NCI-H524 treated with DMSO at 0.1 percent for 48 hours (cell line): ENCODE data around the gene CTCFL.

Source experiments
- DNase-seq: peaks from one replicate; lab custom pipeline; 2025; lab: John Stamatoyannopoulos, UW

The CTCFL gene

DNA sequence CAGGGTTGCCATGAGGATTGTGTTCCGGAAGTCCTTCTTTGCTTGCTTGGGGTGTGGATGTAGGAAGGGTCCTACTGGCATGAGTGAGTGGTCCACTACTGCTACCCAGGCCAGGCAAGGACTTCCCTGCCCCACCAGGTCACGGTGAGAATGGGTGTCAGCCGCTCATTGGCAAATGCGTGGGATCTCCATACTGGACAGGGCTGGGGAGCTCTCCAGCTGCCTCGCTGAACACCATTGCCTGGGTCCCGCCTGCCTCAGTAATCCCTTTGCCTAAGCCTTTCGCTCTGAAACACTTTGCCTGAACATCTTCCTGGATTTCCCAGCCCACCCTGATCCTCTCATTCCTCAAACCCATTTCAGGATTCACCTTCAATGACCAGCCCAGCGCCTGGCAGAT is 59.5 kb downstream of the CTCFL start:
- DNase-seq = no peak

DNA sequence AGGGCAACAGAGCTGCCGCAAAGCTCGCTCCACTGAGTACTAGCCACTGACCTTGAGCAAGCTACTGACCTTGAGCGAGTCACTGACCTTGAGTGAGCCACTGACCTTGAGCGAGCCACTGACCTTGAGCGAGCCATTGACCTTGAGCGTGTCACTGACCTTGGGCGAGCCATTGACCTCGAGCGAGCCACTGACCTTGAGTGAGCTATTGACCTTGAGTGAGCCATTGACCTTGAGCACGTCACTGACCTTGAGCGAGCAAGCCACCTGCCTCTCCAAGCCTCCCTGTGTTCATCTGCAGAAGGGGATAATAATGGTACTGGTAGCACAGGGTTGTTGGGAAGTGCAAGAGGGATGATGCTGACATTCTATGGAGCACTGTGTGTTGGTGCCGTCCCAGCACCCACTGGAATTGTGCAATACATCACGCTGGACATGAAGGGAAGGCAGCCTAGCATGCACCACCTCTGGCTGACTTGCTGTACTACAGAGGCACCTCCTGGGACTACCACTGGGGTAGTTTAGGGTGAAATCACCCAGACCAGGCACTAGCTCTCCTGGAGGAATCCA is 60.2 kb downstream of the CTCFL start:
- no peak for DNase-seq

DNA sequence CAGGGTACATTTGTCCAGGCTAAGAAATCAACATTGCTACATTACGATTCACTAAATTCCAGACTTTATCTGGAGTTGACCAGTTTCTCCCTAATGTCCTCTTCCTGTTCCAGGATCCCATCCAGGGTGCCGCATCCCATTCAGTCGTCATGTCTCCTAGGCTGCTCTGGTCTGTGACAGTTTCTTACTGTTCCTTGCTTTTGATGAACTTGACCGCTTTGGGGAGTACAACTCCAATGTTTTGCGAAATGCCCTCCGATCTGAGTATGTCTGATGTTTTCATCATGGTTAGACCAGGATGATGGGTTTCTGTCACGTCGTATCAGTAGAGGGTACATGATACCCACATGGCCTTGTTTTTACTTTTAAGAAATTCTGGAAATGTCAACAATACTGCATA is 62.2 kb downstream of the CTCFL start:
- no peak for DNase-seq

DNA sequence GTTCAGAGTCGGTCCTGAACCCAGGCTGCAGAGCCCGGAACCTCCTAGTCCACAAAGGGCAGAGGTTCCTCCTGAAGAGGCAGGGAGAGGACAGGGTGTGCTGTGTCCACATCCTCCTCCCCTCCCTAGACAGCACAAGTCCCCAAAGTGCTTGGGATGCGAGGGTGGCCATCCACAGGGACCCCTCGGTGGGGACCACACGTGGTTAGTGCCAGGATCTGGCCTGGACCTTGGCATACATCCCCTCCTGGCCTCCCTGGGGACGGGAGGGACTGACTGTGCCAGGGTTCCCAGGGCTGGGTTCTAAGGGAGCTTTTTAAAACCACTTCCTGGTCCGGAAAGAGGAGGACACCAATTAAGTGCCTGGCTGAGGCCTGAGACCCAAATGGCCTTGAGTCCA is 63.2 kb downstream of the CTCFL start:
- no peak for DNase-seq

DNA sequence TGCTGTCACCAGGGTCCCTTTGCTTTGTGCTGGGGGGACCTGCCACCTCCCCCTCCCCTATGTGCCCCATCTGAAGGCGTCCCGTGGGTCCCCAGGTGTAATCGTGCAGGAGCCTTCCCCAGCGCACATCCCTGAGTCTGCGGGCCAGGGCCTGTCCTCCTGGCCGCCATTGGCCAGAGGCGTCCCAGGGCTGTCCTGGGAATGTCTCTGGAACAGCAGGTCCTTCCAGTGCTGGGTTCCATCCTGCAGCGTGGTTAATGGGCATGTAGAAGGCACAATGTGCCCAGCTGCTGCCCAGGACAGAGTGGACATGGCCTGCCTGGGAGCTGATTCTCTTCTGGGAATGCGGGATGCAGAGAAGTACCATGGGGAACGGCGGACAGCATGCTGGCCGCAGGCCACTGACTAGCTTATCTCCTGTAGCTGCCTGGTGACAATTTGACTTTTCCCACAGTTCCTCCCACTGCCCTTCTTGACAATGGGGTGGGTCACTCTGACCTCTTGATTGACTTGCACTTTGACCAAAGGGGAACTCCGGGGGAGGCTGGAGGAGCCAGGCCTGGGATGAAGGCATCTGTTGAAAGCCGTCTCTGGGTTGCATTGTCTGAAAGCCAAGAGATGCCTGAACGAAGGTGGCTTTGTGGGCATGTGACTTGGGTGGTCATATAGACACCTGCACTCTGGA is 64.0 kb downstream of the CTCFL start:
- DNase-seq = no peak

DNA sequence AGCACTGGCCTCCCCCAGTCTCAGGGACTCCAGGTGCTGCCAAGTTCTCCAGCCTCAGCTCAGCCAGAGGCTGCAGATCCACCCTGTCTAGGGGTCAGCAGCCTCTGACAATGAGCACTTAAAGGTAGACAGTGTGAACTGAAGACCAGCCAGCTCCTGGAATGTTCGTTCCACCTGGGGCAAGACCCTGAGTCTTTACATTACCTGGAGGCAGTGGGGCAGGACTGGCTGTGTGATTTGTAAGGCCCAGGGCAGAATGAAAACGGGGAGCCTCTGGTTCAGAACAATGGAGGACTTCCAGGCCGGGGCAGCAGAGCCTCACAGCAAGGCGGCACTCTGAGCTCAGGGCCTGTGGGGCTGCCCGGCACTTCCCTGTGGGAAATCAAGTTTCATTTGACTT is 65.0 kb downstream of the CTCFL start:
- no peak for DNase-seq

DNA sequence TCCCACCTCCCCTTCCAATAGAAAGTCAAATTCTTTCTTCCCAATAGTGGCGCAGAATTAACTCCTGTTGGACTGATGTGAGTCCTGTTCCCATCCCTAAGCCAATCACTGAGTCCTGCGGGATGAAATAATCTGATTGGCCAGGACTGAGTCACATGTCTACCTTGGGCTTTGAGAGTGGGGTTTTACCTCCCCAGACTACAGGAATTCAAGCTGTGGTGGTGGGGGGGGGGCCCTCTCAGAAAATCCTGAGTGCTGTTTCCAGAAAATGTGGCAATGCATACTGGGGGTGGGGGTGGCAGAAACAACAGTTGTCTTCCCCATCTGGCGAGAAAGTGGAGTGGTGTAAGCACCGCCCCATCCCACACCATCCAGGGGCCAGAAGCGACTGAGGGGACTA is 65.7 kb downstream of the CTCFL start:
- DNase-seq = peak; percentile 70

DNA sequence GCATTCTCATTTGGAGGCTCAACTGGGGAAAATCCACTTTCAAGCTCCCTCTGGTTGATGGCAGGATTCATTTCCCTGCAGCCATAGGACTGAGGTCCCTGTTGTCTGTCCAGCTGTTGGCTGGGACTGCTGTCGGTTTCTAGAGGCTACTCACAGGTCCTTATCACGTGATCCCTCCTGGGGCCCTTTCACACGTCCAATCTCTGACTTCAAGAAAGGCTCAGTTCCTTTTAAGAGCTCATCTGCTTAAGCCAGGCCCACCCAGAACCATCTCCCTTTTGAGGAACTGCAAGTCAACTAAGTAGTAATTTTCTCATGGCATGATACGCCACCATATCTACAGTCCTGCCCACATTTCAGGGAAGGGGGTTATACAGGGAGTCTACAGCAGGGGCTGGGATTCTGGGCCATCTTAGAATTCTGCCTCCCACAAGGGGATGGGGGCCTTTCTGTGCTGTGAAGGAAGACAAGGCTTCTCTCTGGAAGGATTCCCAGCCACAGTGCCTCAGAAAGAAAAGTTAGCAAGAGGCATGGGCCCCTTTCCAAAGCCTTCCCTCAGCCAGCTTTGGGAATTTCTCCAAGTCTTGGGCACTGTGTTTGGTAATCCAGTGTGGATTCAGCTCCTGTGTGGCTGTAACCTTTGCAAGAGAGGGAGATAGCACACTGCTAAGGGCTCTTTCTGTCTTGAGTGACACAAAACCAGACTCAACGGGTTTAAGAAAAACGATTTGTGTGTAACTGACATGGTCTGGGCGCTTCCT is 66.4 kb downstream of the CTCFL start:
- no peak for DNase-seq

DNA sequence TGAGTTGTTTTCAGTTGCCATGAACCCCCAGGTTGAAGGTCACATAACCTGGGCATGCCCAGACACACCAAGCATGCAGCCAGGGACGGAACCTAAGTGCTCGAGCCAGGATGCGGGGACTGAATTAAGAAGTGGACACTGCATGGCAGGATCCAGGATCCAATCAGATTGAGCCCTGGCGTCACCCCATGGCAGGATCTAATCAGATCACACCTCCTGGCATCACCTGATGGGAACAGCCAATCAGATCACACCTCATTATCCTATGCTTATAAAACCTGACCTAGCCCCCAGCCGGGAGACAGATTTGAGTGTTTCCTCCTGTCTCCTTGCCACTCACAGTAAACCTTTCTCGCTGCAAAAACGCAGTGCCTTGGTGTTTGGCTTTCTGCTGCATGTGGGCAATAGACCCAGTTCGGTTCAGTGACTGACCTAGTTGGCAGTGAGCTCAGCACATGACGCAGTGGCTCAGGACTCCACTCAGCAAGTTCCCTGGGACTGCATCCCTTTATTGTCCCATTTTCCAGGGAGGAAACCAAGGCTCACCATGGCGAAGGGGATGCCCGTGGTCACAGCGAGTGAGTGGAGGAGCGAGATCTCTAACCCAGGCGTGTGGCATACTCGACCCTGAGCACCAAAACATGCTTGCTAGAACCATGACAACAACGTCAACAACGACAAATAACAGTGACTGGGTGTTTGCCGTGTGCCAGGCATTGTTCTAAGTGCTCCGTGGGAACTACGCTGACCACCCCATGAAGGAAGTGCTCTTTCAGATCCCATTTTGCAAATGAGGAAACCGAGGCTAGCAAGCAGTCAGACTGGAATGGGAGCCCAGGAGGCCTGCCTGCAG is 67.5 kb downstream of the CTCFL start:
- no peak for DNase-seq

DNA sequence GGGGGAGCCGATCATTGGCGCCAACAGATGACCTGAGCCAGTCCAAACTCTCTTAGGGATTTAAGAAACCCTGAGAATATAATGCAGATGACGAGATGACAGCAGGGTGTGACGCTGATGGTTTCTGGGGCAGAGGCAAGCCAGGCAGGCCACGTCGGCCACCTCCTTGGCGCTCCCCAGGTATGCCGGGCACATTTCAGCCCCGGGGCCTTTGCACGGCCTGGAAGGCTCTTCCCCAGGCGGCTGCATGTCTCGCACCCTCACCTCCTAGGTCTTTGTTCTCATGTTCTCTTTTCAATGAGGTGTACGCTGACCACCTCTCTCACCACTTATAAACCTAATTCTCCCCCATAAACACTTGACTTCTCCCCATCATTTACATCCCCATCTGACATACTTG is 68.8 kb downstream of the CTCFL start:
- DNase-seq = no peak

DNA sequence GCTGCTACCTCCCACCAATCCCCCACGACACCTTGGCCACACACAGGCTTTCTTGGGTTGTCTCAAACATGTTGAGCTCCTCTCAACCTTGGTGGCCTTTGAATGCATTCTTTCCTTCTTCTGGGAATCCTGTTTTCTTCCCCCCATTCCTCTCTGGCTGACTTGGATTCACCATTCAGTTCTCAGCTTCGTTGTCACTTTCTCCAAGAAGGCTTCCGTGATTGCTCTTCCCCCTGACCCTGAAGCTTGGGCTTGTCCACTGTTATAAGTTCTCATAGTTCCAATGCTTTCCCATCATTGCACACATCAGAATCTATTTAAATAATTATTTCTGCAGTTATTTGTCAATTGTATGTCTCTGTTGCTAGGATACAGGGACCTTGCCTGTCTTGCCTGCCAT is 69.6 kb downstream of the CTCFL start:
- DNase-seq = no peak

DNA sequence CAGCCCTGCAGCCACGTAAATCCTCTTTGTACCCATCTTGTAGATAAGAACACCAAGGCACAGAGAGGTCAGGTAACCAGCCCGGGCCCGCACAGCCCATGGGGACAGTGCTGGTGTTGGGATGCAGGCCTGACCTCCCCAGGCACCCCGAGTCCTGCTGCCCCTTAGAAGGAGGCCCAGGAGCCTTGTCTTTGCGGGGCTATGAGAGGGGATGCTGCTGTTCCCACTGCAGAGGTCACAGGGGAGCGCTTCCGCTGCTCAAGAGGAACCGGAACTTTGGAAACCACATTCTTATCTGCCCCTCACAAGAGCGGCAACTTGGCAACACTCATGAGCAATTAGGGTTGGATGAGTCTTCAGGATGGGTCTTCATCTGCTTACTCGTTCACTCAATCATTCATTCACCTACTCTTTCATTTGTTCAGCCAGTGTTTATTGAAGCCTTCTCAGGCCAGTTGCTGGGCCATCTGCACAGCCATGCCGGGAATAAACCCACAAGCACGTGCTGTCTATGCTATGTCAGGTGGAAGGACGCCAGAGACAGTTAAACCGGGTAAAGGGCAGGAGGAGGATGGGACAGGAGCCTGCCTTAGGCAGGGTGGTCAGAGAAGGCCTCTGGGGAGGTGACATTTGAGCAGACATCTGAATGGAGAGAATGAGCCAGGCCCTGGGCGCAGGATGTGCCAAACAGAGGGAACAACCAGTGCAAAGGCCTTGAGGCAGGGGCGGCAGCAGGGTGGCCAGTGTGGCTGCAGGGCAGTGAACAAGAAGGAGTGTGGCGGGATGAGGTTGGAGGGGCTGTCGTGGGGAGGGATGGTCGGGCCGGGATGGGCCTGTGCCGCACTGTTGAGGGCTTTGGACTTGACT is 72.9 kb downstream of the CTCFL start:
- no peak for DNase-seq

DNA sequence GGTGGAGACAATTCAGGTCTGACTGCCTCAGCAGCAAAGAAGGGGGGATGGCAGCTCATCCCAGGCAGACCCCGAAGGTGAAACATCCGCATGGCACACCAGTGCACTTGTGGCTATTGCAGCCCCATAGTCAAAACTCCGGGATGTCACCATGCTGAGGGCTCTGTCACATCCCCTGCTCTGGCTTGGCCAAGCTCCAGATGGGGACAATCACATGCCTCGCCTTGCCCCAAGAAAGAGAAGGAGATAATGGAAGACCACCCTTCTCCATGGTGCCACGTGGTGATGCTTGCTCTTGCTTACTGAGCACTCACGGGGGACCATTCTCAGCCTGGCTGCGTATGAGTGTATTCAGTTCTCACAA is 73.5 kb downstream of the CTCFL start:
- no peak for DNase-seq

DNA sequence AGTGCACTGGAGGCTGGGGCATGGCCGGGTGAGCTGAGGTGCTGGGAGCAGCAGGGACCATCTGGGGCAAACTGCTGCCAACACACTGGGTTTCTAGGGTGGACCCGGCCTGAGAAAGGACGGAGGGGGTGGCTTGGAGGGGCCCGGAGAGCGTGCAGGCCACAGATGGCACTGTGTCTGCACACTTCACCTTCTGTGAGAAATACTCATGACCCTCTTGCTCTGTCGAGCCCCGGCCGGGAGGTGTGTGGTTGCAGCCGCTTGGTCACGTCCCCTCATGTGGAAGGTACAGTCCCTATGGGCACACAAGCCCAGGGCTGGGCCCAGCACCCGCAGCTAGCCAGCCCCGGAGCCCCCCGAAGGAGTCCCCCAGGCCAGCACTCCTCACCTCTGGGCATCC is 74.0 kb downstream of the CTCFL start:
- no peak for DNase-seq

DNA sequence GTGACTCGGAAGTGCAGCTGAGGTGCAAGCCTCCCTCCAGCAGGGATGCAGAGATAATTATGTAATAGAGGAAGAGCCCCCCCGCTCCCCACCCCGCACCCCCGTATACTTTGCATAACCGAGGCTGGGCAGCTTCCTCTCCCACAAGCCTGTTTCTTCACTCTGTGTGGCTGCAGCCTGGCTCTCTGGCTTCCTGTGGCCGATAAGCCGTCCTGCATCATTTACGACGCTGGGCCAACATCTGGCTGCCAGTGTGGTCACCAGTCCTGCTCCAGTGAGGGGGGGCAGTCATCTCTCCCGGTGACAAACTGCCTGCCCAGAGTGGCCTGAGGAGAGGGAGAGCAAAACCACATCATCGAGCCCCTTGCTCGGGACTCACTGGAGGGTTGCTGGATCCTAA is 74.5 kb downstream of the CTCFL start:
- DNase-seq = no peak

DNA sequence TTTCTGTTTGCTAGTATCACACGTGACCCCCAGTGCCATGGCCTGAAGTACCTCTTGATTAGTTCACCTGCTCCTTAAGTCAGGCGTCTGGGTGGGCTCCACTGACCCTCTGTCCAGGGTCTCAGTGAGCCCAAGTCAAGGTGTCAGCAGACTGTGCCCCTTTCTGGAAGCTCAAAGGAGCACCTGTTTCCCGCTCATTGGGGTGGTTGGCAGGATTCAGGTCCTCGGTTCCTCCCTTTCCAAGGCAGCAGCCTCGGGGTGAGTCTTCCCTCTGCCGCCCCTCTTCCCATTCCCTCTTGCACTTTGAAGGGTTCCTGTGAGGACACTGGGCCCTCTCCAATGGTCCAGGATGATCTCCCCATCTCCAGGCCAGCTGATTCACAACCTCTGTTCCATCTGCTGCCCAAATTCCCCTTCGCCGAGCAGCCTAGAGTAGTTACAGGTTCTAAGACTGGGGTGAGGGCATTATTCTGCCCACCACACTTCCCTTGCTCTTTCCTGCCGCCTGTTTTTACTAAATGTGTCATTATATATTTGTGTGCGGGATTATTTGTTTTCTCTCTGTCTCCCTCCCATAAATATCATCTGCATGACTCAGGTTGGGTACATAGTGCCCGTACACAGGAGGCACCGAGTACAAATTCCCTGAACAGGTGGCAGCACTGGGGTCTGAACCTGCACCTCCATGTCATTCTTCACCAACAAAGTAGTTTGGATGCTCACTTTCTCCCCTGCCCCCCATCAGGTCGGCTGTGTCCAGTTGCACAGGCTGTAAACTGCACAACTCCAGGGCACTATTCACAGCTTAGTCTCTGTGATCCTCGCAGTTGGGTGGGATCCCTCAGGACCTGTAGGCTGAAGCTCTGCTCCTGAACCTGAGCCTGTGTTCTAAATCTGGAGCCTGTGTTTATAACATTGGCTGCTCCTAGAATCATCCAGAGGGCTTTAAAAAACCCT is 75.3 kb downstream of the CTCFL start:
- no peak for DNase-seq

DNA sequence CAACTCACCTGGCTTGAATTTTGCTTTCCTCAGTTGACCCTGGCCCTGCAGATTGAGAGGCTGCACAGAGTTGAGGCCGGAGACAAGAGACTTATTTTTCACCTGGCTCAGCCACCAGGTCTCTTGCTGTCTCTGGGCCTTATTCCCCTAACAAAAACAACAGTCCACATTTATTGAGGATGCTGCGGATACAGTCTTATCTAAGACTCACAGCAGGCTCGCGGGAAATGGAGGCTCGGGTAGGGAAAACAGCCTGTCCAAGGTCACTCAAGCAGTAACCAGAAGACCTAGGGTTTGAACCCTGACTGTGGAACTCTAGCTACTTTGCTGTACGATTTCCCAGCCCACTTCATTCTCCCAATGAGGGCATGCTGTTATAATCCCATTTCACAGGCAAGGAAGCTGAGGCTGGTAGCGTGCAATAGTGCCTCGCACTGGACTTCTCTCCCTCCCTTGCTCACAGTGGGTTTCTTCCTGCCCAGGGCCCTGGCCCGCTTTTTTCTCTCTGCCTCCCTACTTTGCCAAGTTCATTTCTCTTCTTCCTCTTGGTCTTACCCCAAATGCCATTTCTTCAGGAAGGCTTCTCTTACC is 76.1 kb downstream of the CTCFL start:
- no peak for DNase-seq
